ENCODE measurements around the gene SGMS2. TPM values are rescaled to one million over a fixed set of nuclear protein-coding genes. Genes with fewer than 3 reads are reported as not detected.

The SGMS2 gene
- total RNA-seq, 1 donor from 2014 or later = not detected

DNA sequence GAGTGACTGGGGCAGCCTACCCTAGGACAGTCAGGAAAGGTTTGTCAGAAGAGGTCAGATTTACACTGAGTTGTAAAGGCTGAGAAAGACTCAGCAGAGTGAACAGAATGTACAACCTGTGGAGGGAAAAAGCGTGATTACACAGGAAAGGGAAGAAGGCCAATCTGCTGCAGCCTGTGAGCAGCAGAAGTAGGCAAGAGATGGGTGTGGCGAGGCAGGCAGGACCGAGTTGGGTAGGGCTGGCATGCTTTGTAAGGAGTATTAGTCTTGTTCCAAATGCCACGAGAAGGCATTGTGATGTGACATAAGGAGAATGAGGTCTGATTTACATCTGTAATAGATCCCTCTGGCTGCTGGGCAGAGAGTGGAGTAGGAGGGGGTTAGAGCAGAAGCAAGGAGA lies 12.6 kb downstream of the SGMS2 start:
- DNase-seq = no peak
- Mint-ChIP-seq H3K4me3 (ENCODE audit: unreplicated experiment) (no peak overlapping the region), H3K4me1 (ENCODE audit: low read depth, unreplicated experiment) (no peaks in the 10 kb centered on the region), H3K27ac (ENCODE audit: unreplicated experiment) (no peak overlapping the region), H3K9me3 (ENCODE audit: unreplicated experiment) (no peaks in the 10 kb centered on the region), H3K36me3 (ENCODE audit: unreplicated experiment) (no peaks in the 10 kb centered on the region), H3K27me3 (ENCODE audit: unreplicated experiment) (peaks cover 2% of the 10 kb centered on the region)
- TF ChIP-seq, protein P1, sequence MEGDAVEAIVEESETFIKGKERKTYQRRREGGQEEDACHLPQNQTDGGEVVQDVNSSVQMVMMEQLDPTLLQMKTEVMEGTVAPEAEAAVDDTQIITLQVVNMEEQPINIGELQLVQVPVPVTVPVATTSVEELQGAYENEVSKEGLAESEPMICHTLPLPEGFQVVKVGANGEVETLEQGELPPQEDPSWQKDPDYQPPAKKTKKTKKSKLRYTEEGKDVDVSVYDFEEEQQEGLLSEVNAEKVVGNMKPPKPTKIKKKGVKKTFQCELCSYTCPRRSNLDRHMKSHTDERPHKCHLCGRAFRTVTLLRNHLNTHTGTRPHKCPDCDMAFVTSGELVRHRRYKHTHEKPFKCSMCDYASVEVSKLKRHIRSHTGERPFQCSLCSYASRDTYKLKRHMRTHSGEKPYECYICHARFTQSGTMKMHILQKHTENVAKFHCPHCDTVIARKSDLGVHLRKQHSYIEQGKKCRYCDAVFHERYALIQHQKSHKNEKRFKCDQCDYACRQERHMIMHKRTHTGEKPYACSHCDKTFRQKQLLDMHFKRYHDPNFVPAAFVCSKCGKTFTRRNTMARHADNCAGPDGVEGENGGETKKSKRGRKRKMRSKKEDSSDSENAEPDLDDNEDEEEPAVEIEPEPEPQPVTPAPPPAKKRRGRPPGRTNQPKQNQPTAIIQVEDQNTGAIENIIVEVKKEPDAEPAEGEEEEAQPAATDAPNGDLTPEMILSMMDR (IDR thresholded peaks at IDR 0.05; ENCODE audit: partially characterized antibody, unreplicated experiment) = no peak

DNA sequence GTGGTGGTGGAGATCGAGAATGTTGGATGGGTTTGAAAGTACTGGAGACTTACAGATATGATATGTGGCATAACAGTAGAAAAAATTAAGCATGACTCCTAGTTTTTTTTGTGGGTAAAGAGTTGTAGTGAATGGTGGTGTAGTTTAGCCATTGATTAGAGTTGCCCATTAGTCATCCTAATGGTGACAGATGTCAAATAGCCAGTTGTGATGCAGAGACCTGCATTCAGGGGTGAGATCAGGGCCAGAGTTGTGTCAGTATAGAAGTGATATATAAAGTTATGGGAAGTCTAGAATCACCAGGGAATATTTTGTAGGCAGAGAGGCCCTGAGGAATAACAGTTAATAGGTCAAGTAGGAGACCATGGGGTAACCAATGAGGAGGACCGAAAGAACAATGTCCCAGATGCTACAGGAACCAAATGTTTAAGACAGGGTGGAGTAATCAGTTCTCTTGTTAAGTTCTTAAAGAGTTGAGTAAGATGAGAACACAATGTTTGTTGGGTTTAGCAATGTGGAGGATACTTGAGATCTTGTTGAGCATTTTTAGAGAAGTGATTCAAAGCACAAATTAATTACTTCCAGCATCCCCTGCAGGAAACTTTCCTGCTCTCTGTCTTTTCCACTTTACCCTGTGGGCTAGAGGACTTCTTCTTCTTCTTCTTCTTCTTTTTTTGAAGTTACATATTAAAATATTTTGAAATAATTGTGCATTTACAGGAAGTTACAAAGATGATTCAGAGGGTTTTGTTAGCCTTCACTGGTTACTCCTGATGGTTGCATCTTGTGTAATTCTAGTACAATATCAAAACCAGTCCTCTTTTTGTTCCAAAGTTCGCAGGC lies 13.3 kb downstream of the SGMS2 start:
- Mint-ChIP-seq H3K36me3 (ENCODE audit: unreplicated experiment) (no peaks in the 10 kb centered on the region), H3K4me1 (ENCODE audit: low read depth, unreplicated experiment) (no peaks in the 10 kb centered on the region), H3K27ac (ENCODE audit: unreplicated experiment) (no peak overlapping the region), H3K9me3 (ENCODE audit: unreplicated experiment) (no peaks in the 10 kb centered on the region), H3K27me3 (ENCODE audit: unreplicated experiment) (peaks cover 2% of the 10 kb centered on the region), H3K4me3 (ENCODE audit: unreplicated experiment) (no peak overlapping the region)
- TF ChIP-seq, protein P1 (IDR thresholded peaks at IDR 0.05; ENCODE audit: partially characterized antibody, unreplicated experiment) = no peak
- no peak for DNase-seq

DNA sequence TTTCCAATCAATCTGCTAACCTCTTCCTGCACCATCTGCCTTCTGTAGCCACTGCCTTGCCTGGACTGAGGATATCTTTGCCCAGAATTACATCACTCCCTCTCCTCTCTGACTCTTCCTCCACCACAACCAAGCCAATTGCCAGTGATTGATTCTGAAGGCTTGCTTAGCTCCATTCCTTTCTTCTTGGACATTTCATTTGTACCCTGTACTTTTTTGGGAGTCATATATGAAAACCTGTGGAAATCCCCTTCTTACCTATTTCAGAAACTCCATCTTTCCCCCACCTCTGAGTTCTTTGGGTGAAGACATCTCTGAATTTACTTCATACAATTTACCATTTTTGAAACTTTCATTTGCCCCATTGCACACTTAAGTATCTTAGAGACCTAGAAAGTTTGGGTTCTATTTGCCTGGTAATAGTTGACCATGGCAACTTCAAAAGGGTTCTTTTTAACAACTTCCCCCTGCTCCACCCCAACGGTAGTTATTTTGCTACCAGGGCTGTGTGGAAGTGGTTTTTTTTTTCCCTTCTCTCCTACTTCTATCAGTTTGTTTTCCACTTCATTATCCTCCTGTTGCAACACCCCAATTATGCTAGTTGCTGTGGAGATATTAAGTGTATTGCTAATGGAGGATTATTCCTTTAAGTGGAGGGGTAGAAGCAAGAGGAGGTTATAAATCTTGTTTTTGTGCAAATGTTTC lies 14.3 kb downstream of the SGMS2 start:
- Mint-ChIP-seq H3K9me3 (ENCODE audit: unreplicated experiment) (no peaks in the 10 kb centered on the region), H3K4me1 (ENCODE audit: low read depth, unreplicated experiment) (no peaks in the 10 kb centered on the region), H3K27me3 (ENCODE audit: unreplicated experiment) (no peaks in the 10 kb centered on the region), H3K27ac (ENCODE audit: unreplicated experiment) (no peak overlapping the region), H3K4me3 (ENCODE audit: unreplicated experiment) (no peak overlapping the region), H3K36me3 (ENCODE audit: unreplicated experiment) (no peaks in the 10 kb centered on the region)
- DNase-seq = no peak
- TF ChIP-seq, protein P1 (IDR thresholded peaks at IDR 0.05; ENCODE audit: partially characterized antibody, unreplicated experiment) = no peak

DNA sequence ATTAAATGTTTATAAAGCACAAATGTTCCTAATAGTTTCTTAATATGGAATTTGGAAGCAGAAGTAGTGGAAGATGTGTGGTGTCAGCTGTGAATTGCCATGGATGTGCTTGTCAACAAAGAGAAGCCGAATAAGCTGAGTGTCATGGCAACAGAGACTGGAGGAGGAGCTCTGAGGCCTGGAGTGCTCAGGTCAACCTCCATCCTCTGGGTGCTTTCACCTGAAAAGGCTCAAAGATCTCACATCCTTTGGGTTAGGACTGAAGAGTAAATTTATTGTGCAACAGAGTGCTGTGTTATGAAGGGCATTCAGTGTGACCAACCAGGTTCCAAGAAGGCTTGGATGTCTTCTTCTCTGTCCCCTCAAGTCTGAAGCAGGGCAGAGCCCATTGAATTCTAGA lies 18.7 kb downstream of the SGMS2 start:
- Mint-ChIP-seq H3K27me3 (ENCODE audit: unreplicated experiment) (no peaks in the 10 kb centered on the region), H3K4me3 (ENCODE audit: unreplicated experiment) (no peak overlapping the region), H3K4me1 (ENCODE audit: low read depth, unreplicated experiment) (no peaks in the 10 kb centered on the region), H3K9me3 (ENCODE audit: unreplicated experiment) (peaks cover 1% of the 10 kb centered on the region), H3K27ac (ENCODE audit: unreplicated experiment) (no peak overlapping the region), H3K36me3 (ENCODE audit: unreplicated experiment) (no peaks in the 10 kb centered on the region)
- TF ChIP-seq, protein P1 (IDR thresholded peaks at IDR 0.05; ENCODE audit: partially characterized antibody, unreplicated experiment) = no peak
- no peak for DNase-seq

DNA sequence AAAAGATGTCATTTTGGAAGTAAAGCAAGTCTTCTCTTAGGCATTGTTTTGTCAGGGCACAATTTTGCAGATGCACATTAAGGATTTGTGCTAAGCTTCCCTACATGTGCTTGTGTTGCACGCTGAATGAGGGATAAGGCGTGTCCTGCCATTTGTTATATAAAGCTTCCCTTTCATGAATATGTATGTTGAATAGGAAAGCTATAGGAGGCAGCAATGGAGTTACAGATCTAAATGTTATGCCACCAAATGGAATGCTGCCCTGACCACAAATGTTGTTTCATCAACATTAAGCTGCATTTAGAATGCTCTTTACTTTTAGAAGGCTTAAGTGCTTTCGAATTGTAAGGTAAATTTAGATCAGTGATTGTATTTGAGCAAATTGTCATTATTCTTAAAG lies 20.9 kb downstream of the SGMS2 start:
- no peak overlapping the region for H3K4me3 Mint-ChIP-seq (ENCODE audit: unreplicated experiment)
- peaks cover 1% of the 10 kb centered on the region for H3K9me3 Mint-ChIP-seq (ENCODE audit: unreplicated experiment)
- H3K4me1 Mint-ChIP-seq (ENCODE audit: low read depth, unreplicated experiment) = no peaks in the 10 kb centered on the region
- no peak overlapping the region for H3K27ac Mint-ChIP-seq (ENCODE audit: unreplicated experiment)
- TF ChIP-seq, protein P1 (IDR thresholded peaks at IDR 0.05; ENCODE audit: partially characterized antibody, unreplicated experiment) = no peak
- no peak for DNase-seq
- no peaks in the 10 kb centered on the region for H3K27me3 Mint-ChIP-seq (ENCODE audit: unreplicated experiment)
- H3K36me3 Mint-ChIP-seq (ENCODE audit: unreplicated experiment) = no peaks in the 10 kb centered on the region
